ENCODE results near the gene TEX38.
A peak's percentile ranks its signal among the peaks of the same experiment; 100 is the strongest.
"Not testable (repeated sequence)": the region's sequence is repeated elsewhere in the genome, so short reads cannot be mapped to it uniquely, and the experiment has no call there.

The TEX38 gene

DNA sequence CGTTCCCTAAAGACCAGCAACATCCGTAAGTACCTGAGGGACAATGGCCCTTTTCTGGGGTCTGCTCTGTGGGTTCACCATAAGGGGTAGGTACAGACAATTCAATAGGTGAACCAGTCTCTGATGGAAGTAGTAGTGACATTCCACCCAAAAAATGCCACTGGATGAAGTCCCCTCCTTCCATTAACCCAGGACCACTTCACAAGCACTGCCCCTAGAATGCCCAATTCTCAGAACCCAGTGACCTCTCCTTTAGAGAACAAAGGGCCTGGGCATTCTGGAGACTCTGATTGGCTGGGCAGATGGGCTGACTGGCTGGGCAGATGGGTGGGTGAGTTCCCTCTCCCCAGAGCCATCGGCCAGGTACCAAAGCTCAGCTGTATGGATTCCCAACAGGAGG lies at the start of gene TEX38:
TSS of gene TEX38 (plus strand) at position 301 of the 400 bp plus-strand sequence. CDS start at position 382, 81 bp downstream.
- no peak for DNase-seq

- DNase-seq = no peak
Measured at GRCh38 chr1:46621930-46622329, 49.7 kb upstream of the TEX38 start.

DNA sequence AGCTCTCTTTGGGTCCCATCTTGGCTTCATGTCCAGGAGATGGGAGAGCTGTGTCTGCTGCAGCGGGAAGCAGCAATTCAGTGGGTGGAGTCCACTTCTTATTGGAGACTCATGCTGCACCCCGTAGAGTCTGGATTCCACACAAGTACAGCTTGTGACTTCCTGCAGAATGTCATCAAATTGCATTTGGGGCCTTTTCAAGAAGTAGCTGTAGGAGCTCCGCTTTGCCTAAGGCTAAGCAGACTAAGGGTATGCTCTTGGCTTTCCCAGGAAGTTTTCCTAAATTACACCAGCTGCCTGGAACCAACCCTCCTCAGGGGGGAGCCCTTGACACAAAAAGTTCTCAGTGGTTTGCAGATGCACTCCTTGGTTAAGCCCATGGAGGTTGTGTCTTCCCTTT lies 49.3 kb upstream of the TEX38 start:
- peak; percentile 39 for DNase-seq

DNA sequence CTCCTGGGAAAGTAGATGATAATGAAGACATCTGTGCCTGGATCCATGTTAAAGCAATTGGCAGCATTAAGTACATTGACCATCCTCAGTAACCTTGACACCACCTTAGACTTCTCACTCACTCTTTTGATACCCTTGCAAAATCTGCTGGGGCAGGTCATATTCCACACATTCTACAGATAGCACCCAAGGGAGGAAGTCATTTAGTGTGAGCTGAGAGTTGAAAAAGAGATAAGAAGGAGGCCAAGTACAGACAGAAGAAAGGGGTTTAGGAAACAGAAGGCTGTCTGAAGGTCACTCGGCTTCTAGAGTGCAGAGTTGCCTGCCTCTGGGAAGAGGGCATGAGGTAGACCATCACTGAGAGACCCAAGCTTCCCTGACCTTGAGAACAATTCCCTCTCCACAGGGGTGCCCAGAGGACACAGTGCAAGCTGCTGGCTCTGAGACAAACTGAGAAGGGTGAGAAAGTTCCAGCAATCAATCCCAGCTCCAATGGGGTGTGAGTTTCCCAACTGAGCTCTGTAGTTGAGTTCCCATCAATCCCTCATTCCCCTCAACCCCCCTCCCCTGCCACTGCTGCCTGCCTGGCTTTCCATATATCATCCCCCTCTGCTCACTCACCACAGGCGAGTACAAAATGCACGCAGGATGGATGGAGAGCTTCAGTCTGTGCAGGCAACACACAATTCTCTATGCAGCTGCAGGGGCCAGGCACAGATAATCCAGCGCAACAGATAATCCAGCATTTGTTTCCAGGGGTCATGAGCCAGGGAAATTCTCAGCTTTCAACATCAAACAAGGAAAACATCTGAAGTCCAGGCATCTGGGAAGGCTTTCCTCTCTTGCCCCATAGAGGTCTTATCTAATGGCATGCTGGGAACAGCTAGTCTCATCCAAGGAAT lies 47.7 kb upstream of the TEX38 start:
- DNase-seq = no peak

DNA sequence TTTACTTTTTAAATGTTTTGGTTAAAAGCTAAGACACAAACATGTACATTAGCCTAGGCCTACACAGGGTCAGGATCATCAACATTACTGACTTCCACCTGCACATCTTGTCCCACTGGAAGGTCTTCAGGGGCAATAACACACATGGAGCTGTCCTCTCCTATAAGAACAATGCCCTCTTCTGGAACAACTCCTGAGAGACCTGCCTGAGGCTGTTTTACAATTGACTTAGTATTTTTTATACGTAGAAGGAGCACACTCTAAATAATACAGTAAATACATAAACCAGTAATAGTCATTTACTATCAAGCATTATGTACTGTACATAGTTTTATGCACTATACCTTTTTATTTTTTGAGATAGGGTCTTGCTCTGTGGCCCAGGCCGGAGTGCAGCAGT lies 40.9 kb upstream of the TEX38 start:
- no peak for DNase-seq

DNA sequence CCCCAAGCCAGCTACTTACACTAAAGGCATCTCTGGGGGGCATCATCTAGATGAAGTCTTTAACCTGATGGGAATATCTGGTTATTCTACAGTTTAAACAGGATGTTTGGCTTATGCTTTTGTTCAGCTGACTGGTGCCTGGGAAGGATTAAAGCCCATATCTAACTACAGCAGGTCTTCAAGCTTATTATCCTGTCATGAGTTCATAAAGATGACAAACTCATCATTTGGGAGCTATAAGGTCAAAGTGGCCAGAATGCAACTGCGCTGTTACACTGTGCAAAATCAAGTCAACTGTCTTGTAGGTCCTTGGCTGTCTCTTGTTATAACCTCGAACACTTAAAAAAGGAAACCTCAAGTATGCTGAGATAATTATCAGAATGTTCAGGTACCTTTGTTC lies 36.4 kb upstream of the TEX38 start:
- no peak for DNase-seq

GRCh38 chr1:46637444-46638083 lies 34.1 kb upstream of the TEX38 start:
- DNase-seq = no peak

DNA sequence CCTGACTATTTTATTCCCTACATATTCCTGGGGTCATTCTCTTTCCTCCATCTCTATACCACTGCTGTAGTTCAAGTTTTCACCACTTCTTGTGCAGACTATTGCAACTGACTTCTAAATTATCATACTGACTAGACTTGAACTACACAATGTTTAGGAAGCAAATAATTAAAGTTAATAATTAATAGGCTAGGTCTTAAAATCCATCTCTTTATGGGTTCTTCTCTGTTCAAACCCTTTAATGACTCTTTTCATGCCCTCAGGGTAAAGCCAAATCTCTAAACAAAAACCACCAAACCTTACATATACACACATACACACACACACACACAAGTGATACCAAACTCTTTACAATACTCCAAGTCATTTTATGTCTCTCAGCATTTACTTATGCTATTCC lies 32.7 kb upstream of the TEX38 start:
- no peak for DNase-seq

DNA sequence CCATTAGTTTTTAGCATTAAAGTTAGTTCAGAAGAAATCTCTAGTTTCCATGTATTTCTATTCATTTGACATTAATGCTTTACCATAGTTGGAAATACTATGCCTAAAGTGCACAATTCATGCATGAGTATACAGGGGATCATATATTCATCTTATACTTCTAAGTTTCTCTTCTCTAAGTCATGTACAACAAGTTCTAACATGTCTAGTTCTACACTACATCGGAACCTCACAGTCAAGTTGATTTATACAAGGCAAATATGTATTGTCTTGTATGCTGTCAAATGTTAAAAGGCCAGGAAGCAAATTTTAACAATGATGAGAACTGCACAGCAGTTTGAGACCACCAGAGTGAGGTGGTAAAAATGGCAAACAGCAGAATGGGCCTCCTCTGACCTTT lies 32.1 kb upstream of the TEX38 start:
- DNase-seq = no peak

DNA sequence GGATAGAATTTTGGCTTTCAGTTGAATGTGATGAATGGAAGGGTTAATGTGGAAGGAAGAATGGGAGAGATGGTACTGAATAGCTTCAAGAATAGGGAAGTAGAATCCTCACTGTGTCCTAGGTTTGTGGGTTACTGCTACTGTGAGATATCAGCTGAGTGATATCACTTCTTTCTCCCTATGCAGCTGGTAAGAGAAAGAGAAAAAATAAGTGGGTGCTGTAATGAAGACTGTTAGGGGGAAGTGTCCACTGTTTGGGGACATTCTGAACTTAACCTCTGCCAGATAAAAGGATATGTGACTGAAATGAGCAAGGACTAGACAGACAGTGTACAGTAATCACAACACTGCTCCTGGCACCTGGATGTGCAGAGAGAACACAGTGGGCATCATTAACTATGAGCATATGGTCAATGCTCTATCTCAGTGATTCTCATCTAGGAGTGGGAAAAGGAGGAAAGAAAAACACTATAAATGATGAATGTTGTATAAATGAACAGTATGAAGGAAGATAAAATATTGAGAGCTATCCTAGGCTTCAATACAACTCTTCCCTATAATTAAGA lies 29.5 kb upstream of the TEX38 start:
- peak; percentile 32 to 36 for DNase-seq

GRCh38 chr1:46643368-46643775 lies 28.3 kb upstream of the TEX38 start:
- DNase-seq = no peak

DNA sequence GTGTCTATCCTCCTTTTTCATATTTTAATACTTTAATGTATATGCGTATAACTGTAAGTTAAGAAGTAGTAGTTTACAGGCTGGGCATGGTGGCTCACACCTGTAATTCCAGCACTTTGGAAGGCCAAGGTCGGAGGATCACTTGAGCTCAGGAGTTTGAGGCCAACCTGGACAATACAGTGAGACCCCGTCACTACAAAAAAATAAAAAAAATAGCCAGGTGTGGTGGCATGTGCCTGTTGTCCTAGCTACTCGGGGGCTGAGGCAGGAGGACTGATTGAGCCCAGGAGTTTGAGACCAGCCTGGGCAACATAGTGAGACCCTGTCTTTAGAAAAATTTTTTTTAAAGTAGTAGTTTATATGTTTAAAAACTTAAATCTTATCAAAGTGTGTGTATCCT lies 25.8 kb upstream of the TEX38 start:
- no peak for DNase-seq

GRCh38 chr1:46646331-46646730 lies 25.3 kb upstream of the TEX38 start:
- no peak for DNase-seq

DNA sequence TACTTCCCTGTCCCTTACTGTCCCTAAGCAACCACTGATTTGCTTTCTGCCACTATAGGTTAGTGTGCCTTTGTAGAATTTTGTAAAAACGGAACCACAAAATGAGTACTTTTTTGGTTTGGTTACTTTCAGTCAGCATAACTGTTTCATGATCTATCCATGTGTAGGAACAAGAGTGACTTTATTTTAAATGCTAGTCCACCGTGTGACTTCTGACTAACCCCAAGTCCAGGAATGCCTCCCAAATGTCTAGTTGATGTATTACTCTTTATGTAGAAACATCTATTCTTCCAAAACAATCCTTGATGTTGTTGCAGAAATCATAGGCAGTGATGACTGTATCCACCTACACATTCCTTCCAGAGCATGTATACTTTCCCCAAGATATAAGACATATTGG lies 24.8 kb upstream of the TEX38 start:
- DNase-seq = no peak

DNA sequence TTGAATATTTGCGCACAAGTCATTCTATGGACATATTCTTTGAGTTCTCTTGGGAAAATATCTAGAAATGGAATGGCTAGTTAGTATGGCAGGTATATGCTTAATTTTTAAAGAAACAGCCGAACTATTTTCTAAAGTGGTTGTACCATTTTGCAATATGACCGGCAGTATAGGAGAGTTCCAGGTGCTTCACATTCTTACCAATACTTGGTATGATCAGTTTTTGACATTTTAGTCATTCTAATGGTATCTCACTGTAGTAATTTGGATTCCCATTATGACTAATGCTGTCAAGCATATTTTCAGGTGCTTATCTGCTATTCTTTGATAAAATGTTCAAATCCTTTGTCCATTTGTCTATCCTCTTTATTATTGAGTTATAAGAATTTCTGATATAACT lies 24.0 kb upstream of the TEX38 start:
- DNase-seq = no peak

DNA sequence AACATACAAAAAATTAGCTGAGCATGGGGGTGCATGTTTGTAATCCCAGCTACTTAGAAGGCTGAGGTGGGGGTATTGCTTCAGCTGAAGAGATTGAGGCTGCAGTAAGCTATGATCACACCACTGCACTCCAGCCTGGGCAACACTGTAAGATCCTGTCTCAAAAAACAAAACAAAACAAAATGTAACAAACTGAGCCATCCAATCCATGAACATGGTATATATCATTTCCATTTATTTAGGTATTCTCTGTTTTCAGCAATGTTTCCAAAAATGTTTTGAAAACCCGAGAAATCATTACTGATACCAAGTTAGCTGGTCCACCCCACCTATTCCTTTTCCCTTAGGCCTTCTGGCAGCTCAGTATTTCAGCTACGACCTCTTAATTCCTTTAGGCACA lies 21.9 kb upstream of the TEX38 start:
- no peak for DNase-seq

- no peak for DNase-seq
Measured at GRCh38 chr1:46650491-46650890, 21.2 kb upstream of the TEX38 start.

DNA sequence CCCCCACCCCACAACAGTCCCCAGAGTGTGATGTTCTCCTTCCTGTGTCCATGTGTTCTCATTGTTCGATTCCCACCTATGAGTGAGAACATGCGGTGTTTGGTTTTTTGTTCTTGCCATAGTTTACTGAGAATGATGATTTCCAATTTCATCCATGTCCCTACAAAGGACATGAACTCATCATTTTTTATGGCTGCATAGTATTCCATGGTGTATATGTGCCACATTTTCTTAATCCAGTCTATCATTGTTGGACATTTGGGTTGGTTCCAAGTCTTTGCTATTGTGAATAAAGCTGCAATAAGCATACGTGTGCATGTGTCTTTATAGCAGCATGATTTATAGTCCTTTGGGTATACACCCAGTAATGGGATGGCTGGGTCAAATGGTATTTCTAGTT lies 20.5 kb upstream of the TEX38 start:
- not testable (repeated sequence) for DNase-seq

DNA sequence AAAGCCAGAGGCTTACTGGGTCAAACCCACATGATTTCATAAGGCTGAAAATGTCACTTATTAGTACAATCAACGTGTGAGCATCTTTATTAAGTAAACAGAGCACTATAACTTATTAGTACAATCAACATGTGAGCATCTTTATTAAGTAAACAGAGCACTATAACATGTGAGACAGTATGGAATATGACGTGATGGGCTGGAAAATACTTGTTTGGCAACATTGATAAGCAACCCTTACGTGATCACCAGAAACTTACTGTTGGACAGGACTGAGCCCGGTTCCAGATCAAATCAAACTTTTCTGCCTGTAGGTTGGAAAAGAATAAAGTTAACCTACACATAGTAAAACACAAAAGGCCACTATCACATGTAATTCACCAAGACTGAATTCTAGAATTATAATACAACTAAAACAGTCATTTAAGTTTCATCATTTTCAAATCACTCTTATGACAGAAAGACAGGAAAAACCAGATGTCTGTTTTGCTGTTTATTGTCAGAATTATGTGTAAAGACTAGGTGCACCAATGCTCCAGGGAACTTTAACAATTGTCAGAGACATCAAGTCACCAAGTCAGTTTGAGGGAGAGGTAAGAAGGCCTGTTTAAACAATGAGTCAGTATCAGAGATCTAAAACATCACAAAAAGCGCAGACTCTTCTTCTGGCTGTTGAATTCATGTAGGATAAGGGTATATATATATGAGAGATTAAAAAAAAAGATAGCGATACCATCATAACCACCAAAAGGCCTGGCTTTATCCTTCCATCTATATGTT lies 19.1 kb upstream of the TEX38 start:
- no peak for DNase-seq

GRCh38 chr1:46653405-46653958 lies 18.2 kb upstream of the TEX38 start:
- DNase-seq = no peak

DNA sequence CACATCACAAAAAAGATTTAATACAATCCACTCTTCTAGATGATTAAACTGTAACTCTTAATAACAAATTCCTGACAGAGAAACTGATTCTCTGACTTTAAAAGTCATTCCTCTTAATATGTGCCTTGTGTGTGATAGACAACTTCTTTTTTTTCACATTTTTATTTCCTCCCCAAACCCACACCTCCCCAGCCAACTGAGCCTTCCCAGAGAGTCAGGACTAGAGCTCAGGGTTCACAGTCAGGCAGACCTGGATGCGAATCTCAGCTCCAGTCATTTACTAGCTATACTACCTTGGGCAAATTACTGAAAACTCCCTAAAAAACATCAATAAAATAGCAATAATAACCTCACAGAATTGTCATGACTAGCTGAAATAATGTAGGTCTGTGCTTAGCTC lies 17.6 kb upstream of the TEX38 start:
- no peak for DNase-seq

DNA sequence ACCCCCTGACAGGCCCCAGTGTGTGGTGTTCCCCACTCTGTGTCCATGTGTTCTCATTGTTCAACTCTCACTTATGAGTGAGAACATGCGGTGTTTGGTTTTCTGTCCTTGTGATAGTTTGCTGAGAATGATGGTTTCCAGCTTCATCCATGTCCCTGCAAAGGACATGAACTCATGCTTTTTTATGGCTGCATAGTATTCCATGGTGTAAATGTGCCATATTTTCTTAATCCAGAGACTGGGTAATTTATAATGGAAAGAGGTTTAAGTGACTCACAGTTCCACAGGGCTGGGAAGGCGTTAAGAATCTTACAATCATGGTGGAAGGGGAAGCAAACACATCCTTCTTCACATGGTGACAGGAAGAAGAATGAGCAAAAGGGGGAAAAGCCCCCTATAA lies 17.0 kb upstream of the TEX38 start:
- not testable (repeated sequence) for DNase-seq

- no peak for DNase-seq
Measured at GRCh38 chr1:46655848-46656247, 15.8 kb upstream of the TEX38 start.

Data from Kasumi-1 (cell line).